ENCODE data around the gene STAT6.

STAT6 gene

DNA sequence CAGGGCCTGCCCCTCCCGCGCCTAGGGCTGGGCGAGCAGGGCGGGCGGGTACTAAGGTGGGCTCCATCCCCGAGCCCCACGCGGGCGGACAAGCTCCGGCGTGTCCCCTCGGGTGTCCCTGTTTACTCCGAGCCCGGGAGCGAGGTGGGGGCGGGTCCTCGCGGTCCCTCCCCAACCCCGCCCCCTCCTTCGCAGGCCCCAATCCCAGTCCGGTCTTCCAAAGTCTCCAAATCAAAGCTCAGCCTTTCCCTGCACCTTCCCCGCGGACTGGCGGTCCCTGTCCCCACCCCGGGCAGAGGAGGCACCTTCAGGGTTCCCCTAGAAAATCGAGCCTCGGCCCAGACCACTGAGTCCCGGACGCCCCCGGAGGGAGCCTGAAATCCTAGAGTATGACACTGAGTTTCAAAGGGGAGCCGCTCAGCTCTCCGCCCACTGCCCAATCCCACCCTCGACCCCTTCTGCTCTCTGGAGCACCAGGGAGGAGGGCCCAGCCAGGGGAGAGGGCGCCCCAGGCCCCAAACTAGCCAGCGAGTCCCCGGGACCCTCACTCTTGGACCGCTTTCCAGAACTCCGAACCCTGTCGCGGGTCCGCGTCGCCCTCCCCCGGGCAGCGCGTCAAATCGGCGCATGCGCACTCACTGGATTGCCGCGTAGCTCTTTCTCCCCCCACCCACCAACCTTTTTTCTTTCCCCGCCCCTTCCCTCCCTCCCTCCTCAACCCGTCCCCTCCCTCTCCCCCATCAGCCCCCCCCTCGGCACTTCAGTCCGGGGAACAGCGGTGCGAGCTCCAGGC is 16.8 kb upstream of the STAT6 start, which contains the start of gene LRP1 (continued):
- TF ChIP-seq BCL11B (tag by site-specific recombination; IDR thresholded peaks at IDR 0.05; ENCODE audit: low read depth) (no peak), IKZF3 (tag by site-specific recombination; IDR thresholded peaks at IDR 0.05) (no peak; the same call in 1 of the 2 replicates), ZNF16 (tag by site-specific recombination; IDR thresholded peaks at IDR 0.05; ENCODE audit: low read depth) (no peak), KLF10 (tag by site-specific recombination; IDR thresholded peaks at IDR 0.05) (peak; percentile 30; the same call in 1 of the 2 replicates), ZNF785 (tag by site-specific recombination; IDR thresholded peaks at IDR 0.05) (no peak), TCF7L2 (IDR thresholded peaks at IDR 0.05; ENCODE audit: borderline replicate concordance, low read depth, low read length) (no peak), SALL2 (tag by site-specific recombination; IDR thresholded peaks at IDR 0.05; ENCODE audit: borderline replicate concordance) (no peak), ZSCAN16 (tag by site-specific recombination; IDR thresholded peaks at IDR 0.05) (no peak), ZNF433 (tag by site-specific recombination; IDR thresholded peaks at IDR 0.05; ENCODE audit: low read depth) (no peak), ZNF501 (tag by site-specific recombination; IDR thresholded peaks at IDR 0.05) (no peak), ZNF654 (tag by site-specific recombination; IDR thresholded peaks at IDR 0.05; ENCODE audit: low read depth) (no peak), MZF1 (tag by site-specific recombination; IDR thresholded peaks at IDR 0.05; ENCODE audit: borderline replicate concordance) (no peak), ZNF302 (tag by site-specific recombination; IDR thresholded peaks at IDR 0.05; ENCODE audit: low read depth) (no peak), KLF9 (tag by site-specific recombination; IDR thresholded peaks at IDR 0.05; ENCODE audit: low read depth) (peak; percentile 88)
- TF ChIP-seq, protein P1, sequence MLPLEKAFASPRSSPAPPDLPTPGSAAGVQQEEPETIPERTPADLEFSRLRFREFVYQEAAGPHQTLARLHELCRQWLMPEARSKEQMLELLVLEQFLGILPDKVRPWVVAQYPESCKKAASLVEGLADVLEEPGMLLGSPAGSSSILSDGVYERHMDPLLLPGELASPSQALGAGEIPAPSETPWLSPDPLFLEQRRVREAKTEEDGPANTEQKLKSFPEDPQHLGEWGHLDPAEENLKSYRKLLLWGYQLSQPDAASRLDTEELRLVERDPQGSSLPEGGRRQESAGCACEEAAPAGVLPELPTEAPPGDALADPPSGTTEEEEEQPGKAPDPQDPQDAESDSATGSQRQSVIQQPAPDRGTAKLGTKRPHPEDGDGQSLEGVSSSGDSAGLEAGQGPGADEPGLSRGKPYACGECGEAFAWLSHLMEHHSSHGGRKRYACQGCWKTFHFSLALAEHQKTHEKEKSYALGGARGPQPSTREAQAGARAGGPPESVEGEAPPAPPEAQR (tag by site-specific recombination; IDR thresholded peaks at IDR 0.05): no peak
- TF ChIP-seq, protein P2, sequence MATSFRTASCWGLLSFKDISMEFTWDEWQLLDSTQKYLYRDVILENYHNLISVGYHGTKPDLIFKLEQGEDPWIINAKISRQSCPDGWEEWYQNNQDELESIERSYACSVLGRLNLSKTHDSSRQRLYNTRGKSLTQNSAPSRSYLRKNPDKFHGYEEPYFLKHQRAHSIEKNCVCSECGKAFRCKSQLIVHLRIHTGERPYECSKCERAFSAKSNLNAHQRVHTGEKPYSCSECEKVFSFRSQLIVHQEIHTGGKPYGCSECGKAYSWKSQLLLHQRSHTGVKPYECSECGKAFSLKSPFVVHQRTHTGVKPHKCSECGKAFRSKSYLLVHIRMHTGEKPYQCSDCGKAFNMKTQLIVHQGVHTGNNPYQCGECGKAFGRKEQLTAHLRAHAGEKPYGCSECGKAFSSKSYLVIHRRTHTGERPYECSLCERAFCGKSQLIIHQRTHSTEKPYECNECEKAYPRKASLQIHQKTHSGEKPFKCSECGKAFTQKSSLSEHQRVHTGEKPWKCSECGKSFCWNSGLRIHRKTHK (tag by site-specific recombination; IDR thresholded peaks at IDR 0.05): no peak
- TF ChIP-seq, protein P3, sequence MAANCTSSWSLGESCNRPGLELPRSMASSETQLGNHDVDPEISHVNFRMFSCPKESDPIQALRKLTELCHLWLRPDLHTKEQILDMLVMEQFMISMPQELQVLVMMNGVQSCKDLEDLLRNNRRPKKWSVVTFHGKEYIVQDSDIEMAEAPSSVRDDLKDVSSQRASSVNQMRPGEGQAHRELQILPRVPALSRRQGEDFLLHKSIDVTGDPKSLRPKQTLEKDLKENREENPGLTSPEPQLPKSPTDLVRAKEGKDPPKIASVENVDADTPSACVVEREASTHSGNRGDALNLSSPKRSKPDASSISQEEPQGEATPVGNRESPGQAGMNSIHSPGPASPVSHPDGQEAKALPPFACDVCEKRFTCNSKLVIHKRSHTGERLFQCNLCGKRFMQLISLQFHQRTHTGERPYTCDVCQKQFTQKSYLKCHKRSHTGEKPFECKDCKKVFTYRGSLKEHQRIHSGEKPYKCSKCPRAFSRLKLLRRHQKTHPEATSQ (tag by site-specific recombination; IDR thresholded peaks at IDR 0.05): no peak
- TF ChIP-seq, protein P4, sequence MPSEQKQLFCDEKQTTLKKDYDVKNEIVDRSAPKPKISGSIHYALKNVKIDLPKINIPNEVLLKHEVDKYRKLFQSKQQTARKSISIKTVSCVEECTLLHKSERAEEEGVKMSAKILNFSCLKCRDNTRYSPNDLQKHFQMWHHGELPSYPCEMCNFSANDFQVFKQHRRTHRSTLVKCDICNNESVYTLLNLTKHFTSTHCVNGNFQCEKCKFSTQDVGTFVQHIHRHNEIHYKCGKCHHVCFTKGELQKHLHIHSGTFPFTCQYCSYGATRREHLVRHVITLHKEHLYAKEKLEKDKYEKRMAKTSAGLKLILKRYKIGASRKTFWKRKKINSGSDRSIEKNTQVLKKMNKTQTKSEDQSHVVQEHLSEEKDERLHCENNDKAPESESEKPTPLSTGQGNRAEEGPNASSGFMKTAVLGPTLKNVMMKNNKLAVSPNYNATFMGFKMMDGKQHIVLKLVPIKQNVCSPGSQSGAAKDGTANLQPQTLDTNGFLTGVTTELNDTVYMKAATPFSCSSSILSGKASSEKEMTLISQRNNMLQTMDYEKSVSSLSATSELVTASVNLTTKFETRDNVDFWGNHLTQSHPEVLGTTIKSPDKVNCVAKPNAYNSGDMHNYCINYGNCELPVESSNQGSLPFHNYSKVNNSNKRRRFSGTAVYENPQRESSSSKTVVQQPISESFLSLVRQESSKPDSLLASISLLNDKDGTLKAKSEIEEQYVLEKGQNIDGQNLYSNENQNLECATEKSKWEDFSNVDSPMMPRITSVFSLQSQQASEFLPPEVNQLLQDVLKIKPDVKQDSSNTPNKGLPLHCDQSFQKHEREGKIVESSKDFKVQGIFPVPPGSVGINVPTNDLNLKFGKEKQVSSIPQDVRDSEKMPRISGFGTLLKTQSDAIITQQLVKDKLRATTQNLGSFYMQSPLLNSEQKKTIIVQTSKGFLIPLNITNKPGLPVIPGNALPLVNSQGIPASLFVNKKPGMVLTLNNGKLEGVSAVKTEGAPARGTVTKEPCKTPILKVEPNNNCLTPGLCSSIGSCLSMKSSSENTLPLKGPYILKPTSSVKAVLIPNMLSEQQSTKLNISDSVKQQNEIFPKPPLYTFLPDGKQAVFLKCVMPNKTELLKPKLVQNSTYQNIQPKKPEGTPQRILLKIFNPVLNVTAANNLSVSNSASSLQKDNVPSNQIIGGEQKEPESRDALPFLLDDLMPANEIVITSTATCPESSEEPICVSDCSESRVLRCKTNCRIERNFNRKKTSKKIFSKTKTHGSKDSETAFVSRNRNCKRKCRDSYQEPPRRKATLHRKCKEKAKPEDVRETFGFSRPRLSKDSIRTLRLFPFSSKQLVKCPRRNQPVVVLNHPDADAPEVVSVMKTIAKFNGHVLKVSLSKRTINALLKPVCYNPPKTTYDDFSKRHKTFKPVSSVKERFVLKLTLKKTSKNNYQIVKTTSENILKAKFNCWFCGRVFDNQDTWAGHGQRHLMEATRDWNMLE (tag by site-specific recombination; conservative IDR thresholded peaks at IDR 0.05; ENCODE audit: low read depth): no peak; the same call in 1 of the 2 replicates
- TF ChIP-seq, protein P5, sequence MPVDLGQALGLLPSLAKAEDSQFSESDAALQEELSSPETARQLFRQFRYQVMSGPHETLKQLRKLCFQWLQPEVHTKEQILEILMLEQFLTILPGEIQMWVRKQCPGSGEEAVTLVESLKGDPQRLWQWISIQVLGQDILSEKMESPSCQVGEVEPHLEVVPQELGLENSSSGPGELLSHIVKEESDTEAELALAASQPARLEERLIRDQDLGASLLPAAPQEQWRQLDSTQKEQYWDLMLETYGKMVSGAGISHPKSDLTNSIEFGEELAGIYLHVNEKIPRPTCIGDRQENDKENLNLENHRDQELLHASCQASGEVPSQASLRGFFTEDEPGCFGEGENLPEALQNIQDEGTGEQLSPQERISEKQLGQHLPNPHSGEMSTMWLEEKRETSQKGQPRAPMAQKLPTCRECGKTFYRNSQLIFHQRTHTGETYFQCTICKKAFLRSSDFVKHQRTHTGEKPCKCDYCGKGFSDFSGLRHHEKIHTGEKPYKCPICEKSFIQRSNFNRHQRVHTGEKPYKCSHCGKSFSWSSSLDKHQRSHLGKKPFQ (tag by site-specific recombination; IDR thresholded peaks at IDR 0.05): no peak
- TF ChIP-seq, protein P6, sequence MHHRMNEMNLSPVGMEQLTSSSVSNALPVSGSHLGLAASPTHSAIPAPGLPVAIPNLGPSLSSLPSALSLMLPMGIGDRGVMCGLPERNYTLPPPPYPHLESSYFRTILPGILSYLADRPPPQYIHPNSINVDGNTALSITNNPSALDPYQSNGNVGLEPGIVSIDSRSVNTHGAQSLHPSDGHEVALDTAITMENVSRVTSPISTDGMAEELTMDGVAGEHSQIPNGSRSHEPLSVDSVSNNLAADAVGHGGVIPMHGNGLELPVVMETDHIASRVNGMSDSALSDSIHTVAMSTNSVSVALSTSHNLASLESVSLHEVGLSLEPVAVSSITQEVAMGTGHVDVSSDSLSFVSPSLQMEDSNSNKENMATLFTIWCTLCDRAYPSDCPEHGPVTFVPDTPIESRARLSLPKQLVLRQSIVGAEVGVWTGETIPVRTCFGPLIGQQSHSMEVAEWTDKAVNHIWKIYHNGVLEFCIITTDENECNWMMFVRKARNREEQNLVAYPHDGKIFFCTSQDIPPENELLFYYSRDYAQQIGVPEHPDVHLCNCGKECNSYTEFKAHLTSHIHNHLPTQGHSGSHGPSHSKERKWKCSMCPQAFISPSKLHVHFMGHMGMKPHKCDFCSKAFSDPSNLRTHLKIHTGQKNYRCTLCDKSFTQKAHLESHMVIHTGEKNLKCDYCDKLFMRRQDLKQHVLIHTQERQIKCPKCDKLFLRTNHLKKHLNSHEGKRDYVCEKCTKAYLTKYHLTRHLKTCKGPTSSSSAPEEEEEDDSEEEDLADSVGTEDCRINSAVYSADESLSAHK (tag by site-specific recombination; IDR thresholded peaks at IDR 0.05): no peak
- TF ChIP-seq, protein P7, sequence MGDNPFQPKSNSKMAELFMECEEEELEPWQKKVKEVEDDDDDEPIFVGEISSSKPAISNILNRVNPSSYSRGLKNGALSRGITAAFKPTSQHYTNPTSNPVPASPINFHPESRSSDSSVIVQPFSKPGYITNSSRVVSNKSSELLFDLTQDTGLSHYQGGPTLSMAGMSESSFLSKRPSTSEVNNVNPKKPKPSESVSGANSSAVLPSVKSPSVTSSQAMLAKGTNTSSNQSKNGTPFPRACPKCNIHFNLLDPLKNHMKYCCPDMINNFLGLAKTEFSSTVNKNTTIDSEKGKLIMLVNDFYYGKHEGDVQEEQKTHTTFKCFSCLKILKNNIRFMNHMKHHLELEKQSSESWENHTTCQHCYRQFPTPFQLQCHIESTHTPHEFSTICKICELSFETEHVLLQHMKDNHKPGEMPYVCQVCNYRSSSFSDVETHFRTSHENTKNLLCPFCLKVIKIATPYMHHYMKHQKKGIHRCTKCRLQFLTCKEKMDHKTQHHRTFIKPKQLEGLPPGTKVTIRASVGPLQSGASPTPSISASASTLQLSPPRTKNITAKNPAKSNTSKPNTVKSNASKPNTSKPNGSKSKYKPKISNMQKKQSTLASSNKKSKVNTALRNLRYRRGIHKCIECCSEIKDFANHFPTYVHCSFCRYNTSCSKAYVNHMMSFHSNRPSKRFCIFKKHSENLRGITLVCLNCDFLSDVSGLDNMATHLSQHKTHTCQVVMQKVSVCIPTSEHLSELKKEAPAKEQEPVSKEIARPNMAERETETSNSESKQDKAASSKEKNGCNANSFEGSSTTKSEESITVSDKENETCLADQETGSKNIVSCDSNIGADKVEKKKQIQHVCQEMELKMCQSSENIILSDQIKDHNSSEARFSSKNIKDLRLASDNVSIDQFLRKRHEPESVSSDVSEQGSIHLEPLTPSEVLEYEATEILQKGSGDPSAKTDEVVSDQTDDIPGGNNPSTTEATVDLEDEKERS (tag by site-specific recombination; IDR thresholded peaks at IDR 0.05): no peak
